Subcutaneous abdominal adipose tissue (tissue), 5 donors: ENCODE data around the gene STRADA.
A peak's percentile ranks its signal among the peaks of the same experiment; 100 is the strongest.

Experiments
- H3K27ac ChIP-seq: one replicate; pipeline ENCODE4 v1.7.0; 2013; ENCODE audit warnings: low read depth, mild to moderate bottlenecking, inconsistent platforms, low read length, moderate library complexity
- H3K27me3 ChIP-seq, 5 donors: one replicate each; pipeline ENCODE4 v1.7.0; 2013; ENCODE audit warnings: low read length in 5 of 5, inconsistent platforms in 1 of 5; ENCODE audit not compliant: control insufficient read depth in 5 of 5, insufficient read depth in 4 of 5
- H3K36me3 ChIP-seq, 5 donors: one replicate each; pipeline ENCODE4 v1.7.0; 2013; ENCODE audit warnings: low read length in 5 of 5; ENCODE audit not compliant: control insufficient read depth in 5 of 5, insufficient read depth in 5 of 5
- H3K4me1 ChIP-seq, 5 donors: one replicate each; pipeline ENCODE4 v1.7.0; 2013; ENCODE audit warnings: low read length in 5 of 5, mild to moderate bottlenecking in 3 of 5, moderate library complexity in 1 of 5; ENCODE audit not compliant: control insufficient read depth in 5 of 5, insufficient read depth in 5 of 5
- H3K4me3 ChIP-seq, 5 donors: one replicate each; pipeline ENCODE4 v1.7.0; 2013; ENCODE audit warnings: low read length in 5 of 5, low read depth in 1 of 5
- H3K9ac ChIP-seq, 5 donors: one replicate each; pipeline ENCODE4 v1.7.0; 2013; ENCODE audit warnings: low read length in 5 of 5, mild to moderate bottlenecking in 4 of 5, moderate library complexity in 3 of 5
- H3K9me3 ChIP-seq, 5 donors: one replicate each; pipeline ENCODE4 v1.7.0; 2013; ENCODE audit warnings: low read length in 5 of 5; ENCODE audit not compliant: control insufficient read depth in 5 of 5
- donor health status: healthy.
- donor health status: healthy.
- donor health status: healthy.
- donor health status: healthy.
- donor health status: healthy.

STRADA gene

DNA sequence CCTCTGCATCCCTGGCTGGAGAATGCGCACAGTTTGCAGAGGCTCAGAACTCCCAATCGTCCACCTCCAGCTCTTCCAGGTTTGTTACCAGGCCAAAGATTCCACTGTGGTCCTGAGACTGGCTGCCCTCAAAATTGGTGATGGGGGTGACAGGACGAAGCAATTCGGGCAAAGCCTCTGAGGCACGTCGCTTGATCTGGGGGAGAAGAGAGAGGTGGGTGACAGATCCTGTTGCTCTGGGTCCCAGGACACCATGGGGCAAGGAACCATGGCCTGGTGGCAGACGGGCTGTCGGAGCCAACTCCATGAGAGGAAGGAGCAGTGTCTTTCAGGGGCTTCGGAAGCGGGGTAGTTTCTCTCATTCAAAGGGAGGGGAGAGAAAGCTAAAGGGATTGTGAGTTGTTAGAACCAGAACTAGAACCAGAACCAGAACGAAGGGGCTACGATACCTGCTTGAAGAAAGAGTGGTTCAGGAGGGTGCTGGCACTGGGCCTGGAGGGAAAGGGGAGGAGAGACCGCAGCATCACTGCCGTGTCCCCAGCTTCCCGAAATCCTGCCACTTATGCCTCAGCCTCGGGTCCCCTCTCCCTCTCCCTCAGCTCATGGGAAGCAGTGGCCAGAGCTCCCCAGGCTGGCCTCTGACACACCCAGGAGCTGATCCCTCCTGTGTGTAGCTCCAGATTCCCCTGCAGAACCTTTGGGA is 37.9 kb downstream of the STRADA start:
- Histone ChIP-seq H3K27me3 (no peaks in the 10 kb centered on the region), H3K27ac (no peak overlapping the region), H3K36me3 (peaks cover under 1 to 57% (median 46%) of the 10 kb centered on the region in 5 donors), H3K9me3 (no peaks in the 10 kb centered on the region), H3K9ac (no peak overlapping the region), H3K4me1 (peaks cover 4 to 27% (median 20%) of the 10 kb centered on the region in 5 donors), H3K4me3 (no peak overlapping the region)

- Histone ChIP-seq H3K27ac (no peak overlapping the region), H3K9me3 (no peaks in the 10 kb centered on the region), H3K4me1 (peaks cover 4 to 34% (median 26%) of the 10 kb centered on the region in 5 donors), H3K9ac (no peak overlapping the region), H3K4me3 (no peak overlapping the region), H3K27me3 (no peaks in the 10 kb centered on the region), H3K36me3 (peaks cover 0 to 51% (median 44%) of the 10 kb centered on the region in 5 donors)
These were observed 38.6 kb downstream of the STRADA start for GRCh38 chr17:63703029-63703428.

DNA sequence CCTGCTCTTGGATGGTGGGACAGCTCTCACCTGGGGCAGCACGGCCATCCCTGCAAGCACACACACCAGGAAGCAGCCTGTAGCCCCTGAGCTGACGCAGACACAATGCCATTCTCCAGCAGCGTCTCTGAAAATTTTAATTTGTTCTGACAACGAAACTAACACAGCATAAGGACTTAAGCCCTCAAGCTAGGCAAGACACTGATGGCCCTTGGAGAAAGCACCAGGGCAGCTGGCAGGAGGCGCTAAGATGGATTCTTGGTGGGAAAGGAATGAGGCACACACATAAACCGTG is 38.9 kb downstream of the STRADA start:
- Histone ChIP-seq H3K27me3 (no peaks in the 10 kb centered on the region), H3K4me3 (no peak overlapping the region), H3K9me3 (no peaks in the 10 kb centered on the region), H3K9ac (no peak overlapping the region), H3K36me3 (peaks cover 0 to 50% (median 44%) of the 10 kb centered on the region in 5 donors), H3K27ac (no peak overlapping the region), H3K4me1 (peaks cover 4 to 37% (median 30%) of the 10 kb centered on the region in 5 donors)

DNA sequence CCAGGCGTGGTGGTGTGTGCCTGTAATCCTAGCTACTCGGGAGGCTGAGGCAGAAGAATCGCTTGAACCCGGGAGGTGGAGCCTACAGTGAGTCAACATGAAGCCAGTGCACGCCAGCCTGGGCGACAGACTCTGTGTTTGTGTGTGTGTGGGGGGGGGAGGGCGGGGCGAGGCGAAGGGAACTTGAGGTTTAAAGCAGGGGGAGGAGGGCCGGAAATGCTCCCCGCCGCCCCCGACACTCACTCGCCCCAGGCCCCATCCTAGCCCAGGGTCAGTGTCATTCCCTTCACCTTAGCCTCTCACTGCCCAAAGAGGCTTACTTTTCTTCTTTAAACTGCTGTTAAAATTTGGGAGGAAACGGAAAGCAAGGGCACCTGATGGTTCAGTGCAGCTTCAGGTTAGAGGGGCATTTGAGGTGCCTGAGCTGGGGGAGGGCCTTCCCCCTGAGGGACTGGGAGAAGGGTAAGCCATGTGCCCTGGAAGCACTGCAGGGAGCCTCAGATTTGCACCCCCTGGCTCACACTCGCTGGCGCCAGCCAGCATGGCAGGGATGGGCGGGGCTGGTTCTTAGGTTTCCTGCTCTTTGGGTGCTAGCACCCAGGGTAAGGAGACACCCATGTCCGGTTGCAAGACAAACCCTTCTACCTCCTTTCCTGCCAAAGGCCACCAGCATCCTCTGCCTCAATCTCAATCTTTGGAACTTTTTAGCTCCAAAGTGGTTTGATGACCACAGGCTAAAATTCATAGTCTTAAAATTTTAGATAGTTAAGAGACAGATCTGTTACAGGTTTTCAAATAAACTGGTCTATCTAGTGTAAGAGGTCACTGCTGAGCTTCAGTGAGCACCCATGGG is 39.5 kb downstream of the STRADA start:
- Histone ChIP-seq H3K9ac (no peak overlapping the region), H3K9me3 (no peaks in the 10 kb centered on the region), H3K27ac (no peak overlapping the region), H3K27me3 (no peaks in the 10 kb centered on the region), H3K4me1 (peaks cover 4 to 43% (median 36%) of the 10 kb centered on the region in 5 donors), H3K4me3 (no peak overlapping the region), H3K36me3 (peaks cover 0 to 46% (median 42%) of the 10 kb centered on the region in 5 donors)

DNA sequence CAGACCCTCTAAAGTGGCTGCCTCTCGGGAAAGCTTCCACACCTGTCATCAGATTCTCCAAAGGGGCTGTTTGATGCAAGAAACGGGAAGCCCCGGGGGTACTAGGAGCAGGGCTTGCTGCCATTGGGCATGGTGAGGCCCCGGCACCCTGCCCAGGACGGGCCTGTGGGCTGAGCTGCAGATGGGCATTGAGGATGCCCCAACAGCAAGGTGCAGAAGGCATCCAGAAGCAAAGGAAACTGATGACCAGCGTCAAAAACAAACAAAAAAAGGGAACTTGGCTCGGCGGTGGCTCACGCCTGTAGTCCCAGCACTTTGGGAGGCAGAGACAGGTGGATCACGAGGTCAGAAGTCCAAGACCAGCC is 40.2 kb downstream of the STRADA start:
- Histone ChIP-seq H3K9me3 (no peaks in the 10 kb centered on the region), H3K36me3 (peaks cover 0 to 39% (median 37%) of the 10 kb centered on the region in 5 donors), H3K4me3 (peak overlapping the region in 4 of 5 donors; percentile 30 to 61 (median 46)), H3K4me1 (peaks cover 4 to 50% (median 42%) of the 10 kb centered on the region in 5 donors), H3K9ac (peak overlapping the region in 2 of 5 donors; percentile 30 to 62), H3K27me3 (no peaks in the 10 kb centered on the region), H3K27ac (no peak overlapping the region)

DNA sequence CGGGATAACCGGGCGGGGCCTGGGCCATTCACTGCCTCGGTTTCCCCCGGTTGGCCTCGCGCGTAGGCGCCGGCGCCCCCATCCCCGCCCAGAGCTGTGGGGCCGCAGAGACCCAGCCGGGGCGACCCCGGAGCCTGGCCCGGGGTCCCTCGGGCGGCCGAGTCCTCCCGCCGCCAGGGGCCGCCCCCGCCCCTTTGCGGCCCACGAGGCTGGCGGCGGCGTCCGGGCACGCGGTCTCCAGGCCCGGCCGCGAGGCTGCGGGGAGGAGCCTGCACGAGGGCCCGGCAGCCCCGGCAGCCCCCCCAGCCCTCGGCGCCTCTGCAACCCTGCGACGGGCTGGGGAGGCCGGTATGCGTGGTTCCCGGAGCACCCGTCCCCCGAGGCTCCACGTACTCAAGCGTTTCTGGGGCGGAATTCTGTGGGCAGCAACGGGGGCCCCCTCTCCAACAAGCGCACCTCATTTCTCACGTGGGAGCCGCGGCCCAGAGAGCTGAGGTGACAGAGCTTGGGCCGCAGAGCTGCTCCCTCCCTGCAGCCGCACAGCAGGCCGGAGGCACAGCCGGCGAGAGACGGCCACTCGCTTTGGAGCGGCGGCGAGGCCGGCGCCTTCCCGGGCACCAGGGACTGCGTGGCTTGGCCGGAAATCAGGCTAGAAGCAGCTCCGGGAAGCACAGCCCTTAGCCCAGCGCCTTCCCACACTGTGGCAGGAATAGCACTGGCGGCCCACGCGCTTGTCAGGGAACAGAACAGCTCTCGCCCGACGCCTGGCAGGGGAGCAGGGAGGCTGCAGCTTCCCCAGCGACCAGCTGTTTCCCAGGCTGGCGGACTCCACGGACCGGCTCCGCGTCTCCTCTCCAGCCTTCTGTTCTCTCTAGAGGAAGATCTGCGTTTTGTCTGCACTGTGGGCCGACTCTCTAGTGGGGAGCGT is 40.8 kb downstream of the STRADA start:
- H3K27ac ChIP-seq: no peak overlapping the region

GRCh38 chr17:63699638-63700527 is 41.7 kb downstream of the STRADA start, which contains the start of gene LIMD2:
LIMD2 (minus strand) TSS chr17:63700125; CDS start chr17:63699298, 827 bp downstream.
- peak within 1 kb of the TSS in 4 of 5 donors; percentile 42 to 62 (median 54) for H3K4me3 ChIP-seq
- no peaks in the 10 kb centered on the region for H3K9me3 ChIP-seq
- peak within 1 kb of the TSS in 2 of 5 donors; percentile 45 to 62 for H3K9ac ChIP-seq
- H3K36me3 ChIP-seq: peaks cover 0 to 30% (median 25%) of the 10 kb centered on the region in 5 donors
- H3K27me3 ChIP-seq: no peaks in the 10 kb centered on the region
- peaks cover 4 to 56% (median 45%) of the 10 kb centered on the region in 5 donors for H3K4me1 ChIP-seq
- no peak within 1 kb of the TSS for H3K27ac ChIP-seq

More for the DNA sequence above, 40.8 kb downstream of the STRADA start:
- no peaks in the 10 kb centered on the region for H3K27me3 ChIP-seq
- no peaks in the 10 kb centered on the region for H3K9me3 ChIP-seq
- H3K9ac ChIP-seq: peak overlapping the region in 2 of 5 donors; percentile 45 to 62
- H3K4me3 ChIP-seq: peak overlapping the region in 4 of 5 donors; percentile 30 to 61 (median 46)
- H3K36me3 ChIP-seq: peaks cover 0 to 33% (median 30%) of the 10 kb centered on the region in 5 donors
- peaks cover 4 to 56% (median 45%) of the 10 kb centered on the region in 5 donors for H3K4me1 ChIP-seq

DNA sequence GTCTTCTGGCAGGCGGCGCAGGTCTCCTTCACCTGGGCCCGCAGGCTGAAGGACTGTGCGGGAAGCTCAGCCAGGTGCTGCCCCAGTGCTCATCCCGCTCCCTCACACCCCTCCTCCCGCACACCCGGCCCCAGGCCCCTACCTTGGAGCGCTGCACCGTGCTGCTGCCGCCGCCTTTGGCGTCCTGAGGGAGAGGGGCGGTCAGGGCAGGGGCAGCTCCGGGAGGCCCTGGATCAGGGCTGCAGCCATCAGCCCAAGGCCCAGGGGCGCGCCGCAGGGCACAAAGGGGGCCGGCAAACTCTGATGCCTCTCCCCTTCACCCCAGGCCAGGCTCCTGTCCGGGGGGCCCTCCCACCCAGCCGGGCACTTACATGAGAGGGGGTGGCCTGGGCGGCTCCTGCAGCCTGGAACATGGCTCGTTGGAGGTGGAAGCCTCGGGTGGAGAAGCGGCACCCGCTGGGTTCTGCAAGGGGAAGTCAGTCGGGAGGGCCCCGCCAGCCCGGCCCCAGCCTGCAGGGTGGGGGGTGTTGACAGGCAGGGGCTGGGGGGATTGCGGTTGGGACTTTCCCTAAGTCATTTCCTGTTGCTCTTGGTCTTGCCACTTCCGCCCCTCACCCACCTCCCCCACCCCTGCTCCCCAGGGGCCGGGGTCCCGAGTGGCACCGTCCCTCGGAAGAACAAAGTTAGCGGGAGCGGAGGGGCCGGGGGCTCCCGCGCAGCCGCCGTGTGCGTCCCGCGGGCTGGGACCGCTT is 42.5 kb downstream of the STRADA start:
- Histone ChIP-seq H3K9me3 (no peaks in the 10 kb centered on the region), H3K36me3 (peaks cover 0 to 30% (median 25%) of the 10 kb centered on the region in 5 donors), H3K4me3 (peak overlapping the region in 4 of 5 donors; percentile 32 to 62 (median 46)), H3K27me3 (no peaks in the 10 kb centered on the region), H3K9ac (peak overlapping the region in 1 of 5 donors; percentile 41), H3K4me1 (peaks cover 4 to 61% (median 45%) of the 10 kb centered on the region in 5 donors), H3K27ac (no peak overlapping the region)
